ENCODE results near the gene ARHGAP18.

Gene ARHGAP18

GRCh38 chr6:129617986-129618385, 92.0 kb downstream of the ARHGAP18 start:
- no peak for DNase-seq (ENCODE audit: low read depth in 2 of 2)

GRCh38 chr6:129615496-129615895, 94.5 kb downstream of the ARHGAP18 start:
- no peak for DNase-seq (ENCODE audit: low read depth in 2 of 2)

- no peak for DNase-seq (ENCODE audit: low read depth in 2 of 2)
Measured at GRCh38 chr6:129615020-129615419, 95.0 kb downstream of the ARHGAP18 start.

GRCh38 chr6:129614464-129614863, 95.5 kb downstream of the ARHGAP18 start:
- DNase-seq (ENCODE audit: low read depth in 2 of 2) = no peak

- DNase-seq (ENCODE audit: low read depth in 2 of 2) = no peak
Measured at GRCh38 chr6:129612440-129612839, 97.5 kb downstream of the ARHGAP18 start.

- DNase-seq (ENCODE audit: low read depth in 2 of 2) = no peak
Measured at GRCh38 chr6:129609635-129610034, 100.3 kb downstream of the ARHGAP18 start.

GRCh38 chr6:129608886-129609537, 101.0 kb downstream of the ARHGAP18 start:
- DNase-seq (ENCODE audit: low read depth in 2 of 2) = no peak

GRCh38 chr6:129607581-129608186, 102.3 kb downstream of the ARHGAP18 start:
- DNase-seq (ENCODE audit: low read depth in 2 of 2) = no peak

- peak in 1 of 2 donors; percentile 4 for DNase-seq (ENCODE audit: low read depth in 2 of 2)
Measured at GRCh38 chr6:129606664-129607063, 103.3 kb downstream of the ARHGAP18 start.

GRCh38 chr6:129605967-129606366, 104.0 kb downstream of the ARHGAP18 start:
- DNase-seq (ENCODE audit: low read depth in 2 of 2) = no peak

- DNase-seq (ENCODE audit: low read depth in 2 of 2) = no peak
Measured at GRCh38 chr6:129605095-129605494, 104.9 kb downstream of the ARHGAP18 start.

GRCh38 chr6:129604321-129604720, 105.7 kb downstream of the ARHGAP18 start:
- DNase-seq (ENCODE audit: low read depth in 2 of 2) = no peak

GRCh38 chr6:129603741-129604140, 106.2 kb downstream of the ARHGAP18 start:
- DNase-seq (ENCODE audit: low read depth in 2 of 2) = no peak

- DNase-seq (ENCODE audit: low read depth in 2 of 2) = no peak
Measured at GRCh38 chr6:129601323-129601722, 108.7 kb downstream of the ARHGAP18 start.

GRCh38 chr6:129599467-129599866, 110.5 kb downstream of the ARHGAP18 start:
- DNase-seq (ENCODE audit: low read depth in 2 of 2) = no peak

- peak in 1 of 2 donors; percentile 21 for DNase-seq (ENCODE audit: low read depth in 2 of 2)
Measured at GRCh38 chr6:129598244-129599187, 111.5 kb downstream of the ARHGAP18 start.

- no peak for DNase-seq (ENCODE audit: low read depth in 2 of 2)
Measured at GRCh38 chr6:129597023-129597713, 112.8 kb downstream of the ARHGAP18 start.

- no peak for DNase-seq (ENCODE audit: low read depth in 2 of 2)
Measured at GRCh38 chr6:129596522-129596921, 113.5 kb downstream of the ARHGAP18 start.

- no peak for DNase-seq (ENCODE audit: low read depth in 2 of 2)
Measured at GRCh38 chr6:129593233-129593564, 116.8 kb downstream of the ARHGAP18 start.

- no peak for DNase-seq (ENCODE audit: low read depth in 2 of 2)
Measured at GRCh38 chr6:129592516-129593232, 117.3 kb downstream of the ARHGAP18 start.

GRCh38 chr6:129590408-129591022, 119.5 kb downstream of the ARHGAP18 start:
- DNase-seq (ENCODE audit: low read depth in 2 of 2) = no peak

Measured in activated CD4-positive, alpha-beta T cell treated with anti-CD3 and anti-CD28 coated beads for 24 hours (primary cell).